ENCODE results near the gene SCAPER.
A peak's percentile ranks its signal among the peaks of the same experiment; 100 is the strongest.

SCAPER gene

DNA sequence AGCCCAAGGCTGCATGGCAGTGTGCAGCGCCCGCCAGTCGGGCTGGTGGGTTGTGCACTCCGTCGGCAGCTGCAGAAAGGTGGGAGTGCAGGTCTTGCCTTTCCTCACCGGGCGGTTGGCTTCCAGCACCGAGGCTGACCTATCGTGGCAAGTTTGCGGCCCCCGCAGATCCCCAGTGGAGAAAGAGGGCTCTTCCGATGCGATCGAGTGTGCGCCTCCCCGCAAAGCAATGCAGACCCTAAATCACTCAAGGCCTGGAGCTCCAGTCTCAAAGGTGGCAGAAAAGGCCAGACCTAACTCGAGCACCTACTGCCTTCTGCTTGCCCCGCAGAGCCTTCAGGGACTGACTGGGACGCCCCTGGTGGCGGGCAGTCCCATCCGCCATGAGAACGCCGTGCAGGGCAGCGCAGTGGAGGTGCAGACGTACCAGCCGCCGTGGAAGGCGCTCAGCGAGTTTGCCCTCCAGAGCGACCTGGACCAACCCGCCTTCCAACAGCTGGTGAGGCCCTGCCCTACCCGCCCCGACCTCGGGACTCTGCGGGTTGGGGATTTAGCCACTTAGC, 564.3 kb downstream of the SCAPER start:
- Histone ChIP-seq H3K36me3 (ENCODE audit: control insufficient read depth, insufficient read depth, low read length) (no peaks in the 10 kb centered on the region), H3K9me3 (ENCODE audit: control insufficient read depth, low read length) (no peaks in the 10 kb centered on the region), H3K4me1 (ENCODE audit: control insufficient read depth, insufficient read depth, low read length, poor library complexity, severe bottlenecking) (peaks cover 13% of the 10 kb centered on the region), H3K4me3 (ENCODE audit: extremely low read depth, insufficient read depth, low read length, poor library complexity, severe bottlenecking) (no peak overlapping the region), H3K27ac (ENCODE audit: low read depth, low read length, severe bottlenecking) (no peak overlapping the region)
- 2% methylated on average over 21 to 32 of the region's 35 CpGs for WGBS, 2 experiments (ENCODE audit: insufficient coverage in 2 of 2)

DNA sequence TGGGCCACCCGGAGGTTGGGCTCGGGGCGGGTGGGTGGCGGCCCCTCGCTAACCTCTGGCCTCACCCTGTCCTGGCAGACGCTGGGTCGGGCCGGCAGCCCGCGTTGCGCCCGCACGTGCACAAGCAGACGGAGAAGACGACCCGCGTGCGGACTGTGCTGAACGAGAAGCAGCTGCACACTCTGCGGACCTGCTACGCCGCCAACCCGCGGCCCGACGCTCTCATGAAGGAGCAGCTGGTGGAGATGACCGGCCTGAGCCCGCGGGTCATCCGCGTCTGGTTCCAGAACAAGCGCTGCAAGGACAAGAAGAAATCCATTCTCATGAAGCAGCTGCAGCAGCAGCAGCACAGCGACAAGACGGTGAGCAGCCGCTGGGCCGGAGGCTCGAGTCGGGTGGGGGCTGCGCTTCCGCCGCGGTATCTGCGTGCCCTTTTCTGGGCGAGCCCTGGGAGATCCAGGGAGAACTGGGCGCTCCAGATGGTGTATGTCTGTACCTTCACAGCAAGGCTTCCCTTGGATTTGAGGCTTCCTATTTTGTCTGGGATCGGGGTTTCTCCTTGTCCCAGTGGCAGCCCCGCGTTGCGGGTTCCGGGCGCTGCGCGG, 564.8 kb downstream of the SCAPER start:
- peaks cover 15% of the 10 kb centered on the region for H3K4me1 ChIP-seq (ENCODE audit: control insufficient read depth, insufficient read depth, low read length, poor library complexity, severe bottlenecking)

GRCh38 chr15:76339305-76340197, 565.6 kb downstream of the SCAPER start:
- Histone ChIP-seq H3K36me3 (ENCODE audit: control insufficient read depth, insufficient read depth, low read length) (no peaks in the 10 kb centered on the region), H3K9me3 (ENCODE audit: control insufficient read depth, low read length) (no peaks in the 10 kb centered on the region), H3K4me1 (ENCODE audit: control insufficient read depth, insufficient read depth, low read length, poor library complexity, severe bottlenecking) (peaks cover 15% of the 10 kb centered on the region), H3K27ac (ENCODE audit: low read depth, low read length, severe bottlenecking) (no peak overlapping the region), H3K4me3 (ENCODE audit: extremely low read depth, insufficient read depth, low read length, poor library complexity, severe bottlenecking) (peak overlapping the region; percentile 6)
- WGBS, 2 experiments (ENCODE audit: insufficient coverage in 2 of 2): 3 to 6% methylated on average over 42 to 44 of the region's 48 CpGs

More for the DNA sequence above, 564.8 kb downstream of the SCAPER start:
- no peaks in the 10 kb centered on the region for H3K36me3 ChIP-seq (ENCODE audit: control insufficient read depth, insufficient read depth, low read length)
- H3K4me3 ChIP-seq (ENCODE audit: extremely low read depth, insufficient read depth, low read length, poor library complexity, severe bottlenecking): peak overlapping the region; percentile 6
- H3K9me3 ChIP-seq (ENCODE audit: control insufficient read depth, low read length): no peaks in the 10 kb centered on the region
- WGBS, 2 experiments (ENCODE audit: insufficient coverage in 2 of 2): 1% methylated on average over 50 to 53 of the region's 53 CpGs
- H3K27ac ChIP-seq (ENCODE audit: low read depth, low read length, severe bottlenecking): no peak overlapping the region

GRCh38 chr15:76338486-76339304, 566.4 kb downstream of the SCAPER start:
- Histone ChIP-seq H3K9me3 (ENCODE audit: control insufficient read depth, low read length) (no peaks in the 10 kb centered on the region), H3K4me3 (ENCODE audit: extremely low read depth, insufficient read depth, low read length, poor library complexity, severe bottlenecking) (peak overlapping the region; percentile 48), H3K27ac (ENCODE audit: low read depth, low read length, severe bottlenecking) (no peak overlapping the region), H3K36me3 (ENCODE audit: control insufficient read depth, insufficient read depth, low read length) (no peaks in the 10 kb centered on the region), H3K4me1 (ENCODE audit: control insufficient read depth, insufficient read depth, low read length, poor library complexity, severe bottlenecking) (peaks cover 15% of the 10 kb centered on the region)
- WGBS, 2 experiments (ENCODE audit: insufficient coverage in 2 of 2): 6 to 12% methylated on average over 12 to 14 of the region's 26 CpGs

DNA sequence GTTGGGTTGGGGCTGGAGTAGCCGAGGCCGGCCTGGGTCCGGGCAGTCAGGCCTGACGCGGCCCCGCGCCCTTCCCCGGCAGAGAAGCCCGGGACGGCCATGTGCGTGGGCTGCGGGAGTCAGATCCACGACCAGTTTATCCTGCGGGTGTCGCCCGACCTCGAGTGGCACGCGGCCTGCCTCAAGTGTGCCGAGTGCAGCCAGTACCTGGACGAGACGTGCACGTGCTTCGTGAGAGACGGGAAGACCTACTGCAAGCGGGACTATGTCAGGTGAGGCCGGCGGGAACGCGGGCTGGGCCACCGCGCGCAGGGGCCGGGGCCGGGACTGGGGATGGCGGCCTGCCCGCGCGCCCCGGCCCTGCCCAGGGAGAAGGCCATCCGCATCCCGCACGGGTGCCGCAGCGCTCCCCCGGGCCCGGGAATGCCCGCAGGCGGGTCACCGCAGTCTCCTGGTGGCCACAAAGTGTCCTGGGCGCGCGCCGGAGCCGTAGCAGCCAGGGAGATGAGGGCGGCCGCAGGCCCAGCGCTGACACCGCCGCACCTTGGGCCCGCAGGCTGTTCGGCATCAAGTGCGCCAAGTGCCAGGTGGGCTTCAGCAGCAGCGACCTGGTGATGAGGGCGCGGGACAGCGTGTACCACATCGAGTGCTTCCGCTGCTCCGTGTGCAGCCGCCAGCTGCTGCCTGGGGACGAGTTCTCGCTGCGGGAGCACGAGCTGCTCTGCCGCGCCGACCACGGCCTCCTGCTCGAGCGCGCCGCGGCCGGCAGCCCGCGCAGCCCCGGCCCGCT, 567.2 kb downstream of the SCAPER start:
- 2% methylated on average over 65 to 89 of the region's 89 CpGs for WGBS, 2 experiments (ENCODE audit: insufficient coverage in 2 of 2)
- no peaks in the 10 kb centered on the region for H3K9me3 ChIP-seq (ENCODE audit: control insufficient read depth, low read length)
- peaks cover 15% of the 10 kb centered on the region for H3K4me1 ChIP-seq (ENCODE audit: control insufficient read depth, insufficient read depth, low read length, poor library complexity, severe bottlenecking)
- H3K4me3 ChIP-seq (ENCODE audit: extremely low read depth, insufficient read depth, low read length, poor library complexity, severe bottlenecking): peak overlapping the region; percentile 48
- H3K27ac ChIP-seq (ENCODE audit: low read depth, low read length, severe bottlenecking): no peak overlapping the region
- H3K36me3 ChIP-seq (ENCODE audit: control insufficient read depth, insufficient read depth, low read length): no peaks in the 10 kb centered on the region

DNA sequence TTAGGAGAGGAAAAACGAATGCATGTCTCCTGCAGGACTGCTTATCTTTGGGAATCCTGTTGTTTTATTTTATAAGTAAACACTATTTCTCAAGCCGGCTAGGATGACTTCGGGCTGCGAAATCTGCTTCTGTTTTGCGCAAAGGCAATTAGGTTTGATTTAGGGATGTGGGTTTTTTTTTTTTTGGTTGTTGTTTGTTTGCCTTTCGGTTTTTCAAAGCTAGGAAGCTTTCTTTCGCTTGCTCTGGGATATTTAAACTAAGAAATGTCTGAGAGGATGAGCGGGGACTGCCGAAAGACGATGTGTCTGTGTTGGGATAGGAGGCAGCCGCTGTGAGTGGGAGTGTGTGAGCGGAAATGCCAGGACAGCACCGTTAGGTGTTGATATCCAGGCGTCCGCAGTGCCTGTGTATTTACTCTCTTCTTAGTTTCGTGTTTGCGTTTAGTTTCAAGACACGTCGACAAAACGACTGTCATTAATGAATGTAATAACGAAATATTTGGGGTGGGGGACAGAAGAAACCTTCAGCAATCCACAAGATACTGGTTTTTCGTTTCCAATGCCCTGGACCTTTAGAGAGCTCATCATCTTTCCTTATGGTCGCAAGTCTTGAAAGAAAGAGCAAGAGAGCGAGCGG, 568.0 kb downstream of the SCAPER start:
- Histone ChIP-seq H3K9me3 (ENCODE audit: control insufficient read depth, low read length) (no peaks in the 10 kb centered on the region), H3K27ac (ENCODE audit: low read depth, low read length, severe bottlenecking) (no peak overlapping the region), H3K4me1 (ENCODE audit: control insufficient read depth, insufficient read depth, low read length, poor library complexity, severe bottlenecking) (peaks cover 15% of the 10 kb centered on the region), H3K4me3 (ENCODE audit: extremely low read depth, insufficient read depth, low read length, poor library complexity, severe bottlenecking) (peak overlapping the region; percentile 48), H3K36me3 (ENCODE audit: control insufficient read depth, insufficient read depth, low read length) (no peaks in the 10 kb centered on the region)
- 2 to 3% methylated on average over 16 to 24 of the region's 25 CpGs for WGBS, 2 experiments (ENCODE audit: insufficient coverage in 2 of 2)

DNA sequence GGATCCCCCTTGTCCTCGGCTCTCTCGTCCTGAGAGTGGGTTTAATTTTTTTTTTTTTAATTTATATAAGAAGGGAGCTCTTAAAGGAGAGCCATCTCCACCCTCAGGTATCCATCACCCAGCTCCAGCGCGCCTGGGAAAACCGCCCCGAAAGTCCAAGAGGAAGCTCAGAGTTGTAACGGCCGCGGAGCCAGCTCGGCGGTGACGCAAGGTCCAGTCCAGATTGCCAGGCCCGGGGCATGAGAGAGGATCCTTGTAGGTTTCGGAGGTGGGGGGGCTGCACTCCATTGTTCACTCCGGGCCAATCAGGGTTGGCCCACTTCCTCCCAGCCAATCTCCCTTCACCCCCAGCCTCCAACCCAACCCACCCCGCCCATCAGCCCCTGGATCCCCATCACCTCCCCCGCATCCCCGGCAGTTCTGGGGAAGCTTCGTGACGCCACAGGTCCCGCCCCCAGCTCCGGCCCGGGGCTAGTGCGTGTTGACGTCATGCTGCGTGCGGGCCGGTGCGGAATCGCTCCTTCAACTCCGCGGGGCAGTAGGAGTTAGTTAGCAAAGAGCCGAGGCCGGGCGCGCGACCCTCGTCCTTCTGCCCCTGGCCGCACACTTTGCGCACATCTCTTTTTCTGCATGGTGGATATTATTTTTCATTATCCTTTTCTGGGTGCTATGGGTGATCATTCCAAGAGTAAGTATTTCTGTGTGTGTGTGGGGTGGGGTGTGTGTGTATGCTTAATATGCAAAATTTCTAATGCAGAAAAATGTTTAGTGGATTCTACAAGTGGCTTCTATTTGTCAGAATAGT, 568.7 kb downstream of the SCAPER start, which contains the start of gene ISL2:
Gene ISL2 (plus strand): TSS at position 520 of the 805 bp plus-strand sequence. CDS start 111 bp downstream, at position 631.
- H3K9me3 ChIP-seq (ENCODE audit: control insufficient read depth, low read length): no peaks in the 10 kb centered on the region
- peak within 1 kb of the TSS; percentile 64 for H3K27ac ChIP-seq (ENCODE audit: low read depth, low read length, severe bottlenecking)
- peaks cover 15% of the 10 kb centered on the region for H3K4me1 ChIP-seq (ENCODE audit: control insufficient read depth, insufficient read depth, low read length, poor library complexity, severe bottlenecking)
- H3K4me3 ChIP-seq (ENCODE audit: extremely low read depth, insufficient read depth, low read length, poor library complexity, severe bottlenecking): peak within 1 kb of the TSS; percentile 48
- H3K36me3 ChIP-seq (ENCODE audit: control insufficient read depth, insufficient read depth, low read length): no peaks in the 10 kb centered on the region
- WGBS, 2 experiments (ENCODE audit: insufficient coverage in 2 of 2): 1 to 2% methylated on average over 22 to 31 of the region's 40 CpGs

GRCh38 chr15:76335307-76336253, 569.6 kb downstream of the SCAPER start:
- peak overlapping the region; percentile 64 for H3K27ac ChIP-seq (ENCODE audit: low read depth, low read length, severe bottlenecking)
- peak overlapping the region; percentile 48 for H3K4me3 ChIP-seq (ENCODE audit: extremely low read depth, insufficient read depth, low read length, poor library complexity, severe bottlenecking)
- 4% methylated on average over 14 to 27 of the region's 39 CpGs for WGBS, 2 experiments (ENCODE audit: insufficient coverage in 2 of 2)
- no peaks in the 10 kb centered on the region for H3K9me3 ChIP-seq (ENCODE audit: control insufficient read depth, low read length)
- no peaks in the 10 kb centered on the region for H3K36me3 ChIP-seq (ENCODE audit: control insufficient read depth, insufficient read depth, low read length)
- peaks cover 11% of the 10 kb centered on the region for H3K4me1 ChIP-seq (ENCODE audit: control insufficient read depth, insufficient read depth, low read length, poor library complexity, severe bottlenecking)

Measured in mesodermal cell (in vitro differentiated cells).